ENCODE measurements around the gene ARSD.

DNA sequence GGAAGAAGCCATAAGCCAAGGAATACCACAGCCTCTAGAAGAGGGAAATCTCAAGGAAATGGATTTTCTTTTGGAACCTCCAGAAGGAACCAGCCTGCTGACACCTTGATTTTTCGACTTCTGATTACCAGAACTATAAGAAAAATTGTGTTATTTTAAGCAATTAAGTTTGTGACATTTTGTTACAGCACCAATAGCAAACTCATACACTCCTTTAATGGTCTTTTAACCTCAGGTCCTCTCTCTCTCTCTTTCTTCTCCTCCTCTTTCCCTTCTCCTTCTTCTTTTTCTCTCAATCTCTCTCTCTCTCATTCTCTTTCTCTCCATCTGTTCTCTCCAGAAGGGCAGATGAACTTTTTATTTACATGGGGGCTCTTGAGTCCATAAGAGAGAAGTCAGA is 26.3 kb downstream of the ARSD start:
- TF ChIP-seq JUN (CRISPR knock-in tag; IDR thresholded peaks at IDR 0.05) (no peak), ZSCAN18 (CRISPR knock-in tag; IDR thresholded peaks at IDR 0.05) (no peak), FOXP4 (CRISPR knock-in tag; IDR thresholded peaks at IDR 0.05) (no peak), SOX15 (CRISPR knock-in tag; IDR thresholded peaks at IDR 0.05) (no peak), TCF7 (CRISPR knock-in tag; IDR thresholded peaks at IDR 0.05; ENCODE audit: low read depth) (no peak), FOXJ3 (CRISPR knock-in tag; IDR thresholded peaks at IDR 0.05; ENCODE audit: borderline replicate concordance) (no peak)
- TF ChIP-seq, protein P1, sequence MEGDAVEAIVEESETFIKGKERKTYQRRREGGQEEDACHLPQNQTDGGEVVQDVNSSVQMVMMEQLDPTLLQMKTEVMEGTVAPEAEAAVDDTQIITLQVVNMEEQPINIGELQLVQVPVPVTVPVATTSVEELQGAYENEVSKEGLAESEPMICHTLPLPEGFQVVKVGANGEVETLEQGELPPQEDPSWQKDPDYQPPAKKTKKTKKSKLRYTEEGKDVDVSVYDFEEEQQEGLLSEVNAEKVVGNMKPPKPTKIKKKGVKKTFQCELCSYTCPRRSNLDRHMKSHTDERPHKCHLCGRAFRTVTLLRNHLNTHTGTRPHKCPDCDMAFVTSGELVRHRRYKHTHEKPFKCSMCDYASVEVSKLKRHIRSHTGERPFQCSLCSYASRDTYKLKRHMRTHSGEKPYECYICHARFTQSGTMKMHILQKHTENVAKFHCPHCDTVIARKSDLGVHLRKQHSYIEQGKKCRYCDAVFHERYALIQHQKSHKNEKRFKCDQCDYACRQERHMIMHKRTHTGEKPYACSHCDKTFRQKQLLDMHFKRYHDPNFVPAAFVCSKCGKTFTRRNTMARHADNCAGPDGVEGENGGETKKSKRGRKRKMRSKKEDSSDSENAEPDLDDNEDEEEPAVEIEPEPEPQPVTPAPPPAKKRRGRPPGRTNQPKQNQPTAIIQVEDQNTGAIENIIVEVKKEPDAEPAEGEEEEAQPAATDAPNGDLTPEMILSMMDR (IDR thresholded peaks at IDR 0.05), result no peak
